Measurements from ENCODE around the gene ETFDH. TPM values are rescaled to one million over a fixed set of nuclear protein-coding genes. Genes with fewer than 3 reads are reported as not detected.
A peak's percentile ranks its signal among the peaks of the same experiment; 100 is the strongest.
"Not testable (repeated sequence)": the region's sequence is repeated elsewhere in the genome, so short reads cannot be mapped to it uniquely, and the experiment has no call there.

Gene ETFDH
- total RNA-seq, 1 donor from 2014 or later, result 30.4 TPM

GRCh38 chr4:158728236-158728635 lies 56.1 kb downstream of the ETFDH start:
- Histone ChIP-seq H3K9me3 (no peaks in the 10 kb centered on the region), H3K27ac (no peak overlapping the region), H3K27me3 (no peaks in the 10 kb centered on the region), H3K4me1 (peaks cover 3% of the 10 kb centered on the region), H3K4me3 (no peak overlapping the region), H3K36me3 (no peaks in the 10 kb centered on the region)
- DNase-seq (no peak), ATAC-seq (no peak)
- intact Hi-C loops (cut with DNase I), result loop anchor here (5.0 kb wide), 1 partner anchor 124 kb away; no protein-coding TSS in a partner anchor
- no peak for TF ChIP-seq CTCF (IDR thresholded peaks at IDR 0.05)

- no peaks in the 10 kb centered on the region for H3K36me3 ChIP-seq
- H3K9me3 ChIP-seq, result no peaks in the 10 kb centered on the region
- no peak overlapping the region for H3K27ac ChIP-seq
- no peak for DNase-seq
- peak; percentile 98 for ATAC-seq
- no peaks in the 10 kb centered on the region for H3K4me1 ChIP-seq
- intact Hi-C loops (cut with DNase I), result loop anchor here (5.0 to 10.0 kb wide), 2 partner anchors 122 to 475 kb away; no protein-coding TSS in a partner anchor
- TF ChIP-seq CTCF (IDR thresholded peaks at IDR 0.05), result peak; percentile 87
- H3K27me3 ChIP-seq, result no peaks in the 10 kb centered on the region
- no peak overlapping the region for H3K4me3 ChIP-seq
These were observed 57.8 kb downstream of the ETFDH start for GRCh38 chr4:158729716-158730559.

- no peak for TF ChIP-seq CTCF (IDR thresholded peaks at IDR 0.05)
- DNase-seq (no peak), ATAC-seq (no peak)
- Histone ChIP-seq H3K27ac (no peak overlapping the region), H3K27me3 (no peaks in the 10 kb centered on the region), H3K9me3 (no peaks in the 10 kb centered on the region), H3K4me1 (no peaks in the 10 kb centered on the region), H3K4me3 (no peak overlapping the region), H3K36me3 (no peaks in the 10 kb centered on the region)
- intact Hi-C loops (cut with DNase I), result loop anchor here (10.0 kb wide), 1 partner anchor 466 kb away; no protein-coding TSS in a partner anchor
These were observed 66.8 kb downstream of the ETFDH start for GRCh38 chr4:158738866-158739265.

- TF ChIP-seq CTCF (IDR thresholded peaks at IDR 0.05), result no peak
- Histone ChIP-seq H3K4me3 (no peak overlapping the region), H3K9me3 (no peaks in the 10 kb centered on the region), H3K4me1 (no peaks in the 10 kb centered on the region), H3K27me3 (no peaks in the 10 kb centered on the region), H3K36me3 (no peaks in the 10 kb centered on the region), H3K27ac (no peak overlapping the region)
- DNase-seq, result no peak
- ATAC-seq, result no peak
- intact Hi-C loops (cut with DNase I), result loop anchor here (10.0 kb wide), 1 partner anchor 465 kb away; no protein-coding TSS in a partner anchor
These were observed 67.5 kb downstream of the ETFDH start for GRCh38 chr4:158739600-158739999.

GRCh38 chr4:158741326-158742021 lies 69.4 kb downstream of the ETFDH start:
- Histone ChIP-seq H3K4me3 (no peak overlapping the region), H3K9me3 (no peaks in the 10 kb centered on the region), H3K4me1 (no peaks in the 10 kb centered on the region), H3K27ac (no peak overlapping the region), H3K36me3 (no peaks in the 10 kb centered on the region), H3K27me3 (no peaks in the 10 kb centered on the region)
- intact Hi-C loops (cut with DNase I), result no loop called here
- TF ChIP-seq CTCF (IDR thresholded peaks at IDR 0.05), result no peak
- DNase-seq, result no peak
- no peak for ATAC-seq

GRCh38 chr4:158746537-158746936 lies 74.4 kb downstream of the ETFDH start:
- DNase-seq; intact Hi-C loops (cut with DNase I); ATAC-seq: not testable (repeated sequence)

More at GRCh38 chr4:158746537-158746936, 74.4 kb downstream of the ETFDH start:
- not testable (repeated sequence) for H3K9me3 ChIP-seq, H3K4me1 ChIP-seq, H3K36me3 ChIP-seq, H3K27ac ChIP-seq, H3K27me3 ChIP-seq, H3K4me3 ChIP-seq

All from upper lobe of right lung (tissue), 1 donor.